ENCODE data around the gene CASZ1.

The CASZ1 gene

DNA sequence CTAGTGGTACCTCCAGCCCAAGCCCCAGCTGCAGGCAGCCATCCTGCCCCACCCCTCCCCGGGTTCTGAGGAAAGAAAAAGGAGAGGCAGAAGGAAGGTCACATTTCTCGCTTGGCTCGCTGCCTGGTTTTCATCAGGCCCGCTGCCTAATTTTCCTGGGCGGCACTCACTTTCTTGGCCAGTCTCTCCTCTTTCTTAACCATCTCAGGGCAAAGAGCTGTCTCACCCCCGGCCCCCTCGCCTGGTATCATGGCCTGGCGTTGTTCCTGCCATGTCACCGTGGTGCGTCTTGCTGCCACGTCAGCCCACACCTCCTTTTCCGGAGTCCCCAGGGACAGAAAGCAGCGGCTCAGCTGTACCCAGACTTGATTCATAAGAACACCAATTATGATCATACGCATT is 26.6 kb upstream of the CASZ1 start:
- DNase-seq (ENCODE audit: extremely low read depth in 1 of 2, low read depth in 1 of 2): no peak

DNA sequence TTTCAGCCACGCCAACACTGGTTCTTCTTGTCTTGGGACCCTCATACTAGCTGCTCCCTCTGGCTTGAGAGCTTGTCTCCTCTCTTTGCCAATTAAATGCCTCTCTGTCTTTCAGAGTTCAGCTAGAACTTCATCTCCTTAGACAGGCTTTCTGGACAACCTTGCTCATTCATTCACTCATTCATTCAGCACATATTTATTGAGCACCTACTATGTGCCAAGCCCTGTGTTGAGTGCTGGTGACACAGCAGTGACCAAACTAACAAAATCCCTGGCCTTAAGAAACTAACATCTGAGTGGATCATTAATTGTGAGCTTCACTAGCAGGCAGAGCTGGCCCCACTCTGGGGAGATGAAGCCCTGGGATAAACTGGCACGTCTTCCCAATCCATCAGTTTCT is 24.9 kb upstream of the CASZ1 start:
- DNase-seq (ENCODE audit: extremely low read depth in 1 of 2, low read depth in 1 of 2): no peak

DNA sequence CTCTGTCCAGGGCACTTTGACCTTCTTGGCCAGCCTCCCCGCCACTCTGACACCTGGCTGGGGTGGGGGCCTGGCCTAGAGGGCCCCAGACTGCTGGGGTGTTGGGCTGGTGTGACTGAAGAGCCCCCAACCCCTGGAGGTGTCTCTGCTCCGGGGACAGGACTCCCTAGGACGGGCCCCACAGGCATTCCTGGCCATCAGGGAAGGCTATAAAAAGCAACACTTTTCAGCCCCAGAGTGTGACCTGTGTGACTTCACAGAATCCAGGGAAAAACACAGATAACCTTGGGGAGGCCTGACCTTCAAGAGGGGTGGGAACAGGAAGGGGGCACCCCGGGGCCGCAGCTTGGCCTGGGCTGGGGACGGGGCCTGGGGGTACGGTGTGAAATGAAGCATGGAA is 24.0 kb upstream of the CASZ1 start:
- no peak for DNase-seq (ENCODE audit: extremely low read depth in 1 of 2, low read depth in 1 of 2)

DNA sequence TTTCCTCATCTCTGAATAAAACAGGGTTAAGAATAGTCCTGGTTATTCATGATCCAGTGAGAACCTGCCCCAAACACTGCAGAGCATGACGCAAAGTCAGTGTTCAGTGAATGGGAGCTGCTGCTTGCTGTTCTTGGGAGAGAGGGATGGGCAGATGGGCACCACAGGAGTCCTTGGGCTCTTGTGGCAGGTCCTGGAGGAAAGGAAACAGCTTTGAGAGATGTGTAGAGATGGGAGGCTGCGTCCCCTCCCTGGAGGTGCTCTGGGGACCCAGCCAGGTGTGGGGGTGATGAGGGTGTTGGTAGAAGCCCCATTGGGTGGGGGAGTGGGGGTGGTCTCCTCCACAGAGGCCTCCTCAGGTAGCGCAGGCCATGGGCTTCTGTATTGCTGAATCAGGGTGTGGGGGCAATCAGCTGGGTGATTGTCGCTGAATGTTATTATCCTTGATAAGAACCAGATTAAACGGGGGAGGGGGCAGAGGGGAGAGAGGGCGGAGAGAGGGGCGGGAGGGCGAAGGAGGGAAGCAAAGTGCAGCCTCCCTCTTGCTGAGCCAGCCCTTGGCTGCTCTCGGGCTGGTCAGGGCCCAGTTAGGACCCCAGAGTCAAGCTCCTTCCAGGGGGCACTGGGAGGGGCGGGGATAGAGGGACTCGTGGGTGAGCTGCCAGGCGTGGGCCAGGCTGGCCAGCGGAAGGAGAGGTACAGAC is 22.9 kb upstream of the CASZ1 start:
- no peak for DNase-seq (ENCODE audit: extremely low read depth in 1 of 2, low read depth in 1 of 2)

DNA sequence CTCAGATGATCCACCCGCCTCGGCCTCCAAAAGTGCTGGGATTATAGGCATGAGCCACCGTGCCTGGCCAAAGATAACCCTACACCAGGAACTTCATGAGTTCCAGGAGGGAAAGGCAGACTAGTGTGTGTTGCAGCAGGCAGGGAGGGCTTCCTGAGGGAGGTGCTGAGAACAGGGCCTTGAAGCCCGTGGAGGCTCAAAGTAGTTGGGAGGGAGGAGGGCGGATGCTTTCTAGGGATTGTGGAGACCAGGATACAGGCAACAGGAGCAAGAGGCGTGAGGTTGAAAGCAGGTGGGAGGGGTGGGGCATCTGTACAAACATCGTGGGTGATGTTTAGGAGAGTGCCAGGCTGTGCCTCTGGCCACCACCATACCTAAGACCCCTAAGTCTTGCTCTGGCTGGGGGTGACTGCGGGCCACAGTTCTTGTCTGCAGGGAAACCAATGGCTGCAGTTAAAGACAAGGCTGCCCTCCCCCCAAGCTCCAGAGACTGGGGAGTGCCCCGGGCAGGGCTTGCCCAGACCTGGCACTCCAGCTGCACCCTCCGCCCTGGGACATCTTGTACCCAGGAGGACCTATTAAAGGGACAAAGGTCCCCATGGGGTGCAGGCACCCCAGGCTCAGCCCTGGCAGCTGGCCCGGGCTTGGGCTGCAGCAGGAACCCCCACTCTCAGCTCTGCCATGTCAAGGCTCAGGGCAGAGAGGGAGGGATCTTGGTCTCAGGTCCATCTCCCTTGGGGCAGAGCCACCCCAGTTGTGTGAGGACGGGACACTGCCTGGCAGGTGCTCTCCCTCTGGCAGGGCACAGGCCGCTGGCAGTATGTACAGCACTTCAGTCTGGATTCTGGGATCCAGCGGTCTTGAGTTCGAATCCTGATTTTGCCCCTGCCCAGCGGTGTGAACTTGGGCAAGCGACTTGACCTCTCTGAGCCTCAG is 22.1 kb upstream of the CASZ1 start:
- no peak for DNase-seq (ENCODE audit: extremely low read depth in 1 of 2, low read depth in 1 of 2)

DNA sequence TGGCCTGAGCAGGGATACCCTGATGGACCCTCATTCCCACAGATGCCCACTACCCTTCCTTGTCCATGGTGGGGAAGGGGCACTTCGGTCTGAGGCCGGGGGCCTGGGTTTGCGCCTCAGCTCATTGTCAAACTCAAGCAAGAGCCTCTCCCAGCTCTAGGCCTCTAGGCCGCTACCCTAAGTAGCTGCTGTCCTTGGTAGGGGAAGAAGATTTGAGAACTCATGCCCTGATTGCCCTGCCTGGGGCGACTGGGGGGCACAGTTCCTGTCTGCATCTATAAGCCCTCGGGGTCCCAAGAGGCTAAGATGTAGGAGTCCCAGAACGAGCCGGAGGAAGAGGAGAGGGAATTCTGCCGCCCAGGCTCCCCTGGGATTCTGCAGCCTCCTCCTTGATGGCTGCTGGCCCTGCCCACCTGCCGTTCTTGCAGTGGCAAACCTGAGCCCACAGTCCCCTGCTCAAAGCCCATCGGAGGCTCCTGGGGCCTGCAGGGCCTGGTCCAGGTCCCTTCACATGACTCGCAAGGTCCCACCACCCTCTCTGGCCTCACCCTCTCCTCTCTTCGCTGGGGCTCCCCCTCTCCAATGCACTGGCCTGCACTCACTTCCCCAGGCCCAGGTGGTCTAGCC is 20.4 kb upstream of the CASZ1 start:
- no peak for DNase-seq (ENCODE audit: extremely low read depth in 1 of 2, low read depth in 1 of 2)

DNA sequence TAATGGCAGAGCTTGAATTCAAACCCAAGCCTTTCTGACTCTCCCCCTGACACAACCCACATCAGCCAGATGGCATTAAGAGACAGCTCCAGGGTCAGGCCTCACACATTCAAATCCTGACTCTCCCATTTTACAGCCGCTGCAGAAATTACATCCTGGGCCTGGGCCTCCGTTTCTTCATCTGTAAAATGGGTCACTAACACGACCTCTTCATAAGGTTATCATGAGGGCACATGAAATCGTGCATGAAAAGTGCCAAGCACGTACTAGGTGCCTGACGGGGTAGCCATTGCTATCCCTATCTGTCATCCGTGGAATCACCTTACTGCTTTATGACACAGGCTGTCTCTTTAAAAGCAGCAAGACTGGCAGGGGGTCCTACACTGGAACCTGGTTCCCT is 19.8 kb upstream of the CASZ1 start:
- no peak for DNase-seq (ENCODE audit: extremely low read depth in 1 of 2, low read depth in 1 of 2)

DNA sequence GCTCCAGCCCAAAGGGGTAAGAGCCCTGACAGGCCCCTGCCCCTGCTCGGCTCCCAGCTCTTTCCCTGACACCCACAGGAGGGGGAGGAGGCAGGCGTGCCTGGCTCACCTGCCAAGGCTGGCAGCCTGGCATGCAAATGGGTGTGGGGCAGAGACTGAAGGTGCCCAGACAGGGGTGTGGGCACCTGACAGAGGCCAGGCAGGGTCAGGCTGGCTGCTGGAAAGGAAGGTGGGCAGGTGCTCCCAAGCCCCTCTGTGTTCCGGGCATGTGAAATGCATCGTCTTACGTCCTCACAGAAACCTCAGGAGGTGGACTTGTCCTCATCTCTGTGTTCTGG is 19.4 kb upstream of the CASZ1 start:
- no peak for DNase-seq (ENCODE audit: extremely low read depth in 1 of 2, low read depth in 1 of 2)

DNA sequence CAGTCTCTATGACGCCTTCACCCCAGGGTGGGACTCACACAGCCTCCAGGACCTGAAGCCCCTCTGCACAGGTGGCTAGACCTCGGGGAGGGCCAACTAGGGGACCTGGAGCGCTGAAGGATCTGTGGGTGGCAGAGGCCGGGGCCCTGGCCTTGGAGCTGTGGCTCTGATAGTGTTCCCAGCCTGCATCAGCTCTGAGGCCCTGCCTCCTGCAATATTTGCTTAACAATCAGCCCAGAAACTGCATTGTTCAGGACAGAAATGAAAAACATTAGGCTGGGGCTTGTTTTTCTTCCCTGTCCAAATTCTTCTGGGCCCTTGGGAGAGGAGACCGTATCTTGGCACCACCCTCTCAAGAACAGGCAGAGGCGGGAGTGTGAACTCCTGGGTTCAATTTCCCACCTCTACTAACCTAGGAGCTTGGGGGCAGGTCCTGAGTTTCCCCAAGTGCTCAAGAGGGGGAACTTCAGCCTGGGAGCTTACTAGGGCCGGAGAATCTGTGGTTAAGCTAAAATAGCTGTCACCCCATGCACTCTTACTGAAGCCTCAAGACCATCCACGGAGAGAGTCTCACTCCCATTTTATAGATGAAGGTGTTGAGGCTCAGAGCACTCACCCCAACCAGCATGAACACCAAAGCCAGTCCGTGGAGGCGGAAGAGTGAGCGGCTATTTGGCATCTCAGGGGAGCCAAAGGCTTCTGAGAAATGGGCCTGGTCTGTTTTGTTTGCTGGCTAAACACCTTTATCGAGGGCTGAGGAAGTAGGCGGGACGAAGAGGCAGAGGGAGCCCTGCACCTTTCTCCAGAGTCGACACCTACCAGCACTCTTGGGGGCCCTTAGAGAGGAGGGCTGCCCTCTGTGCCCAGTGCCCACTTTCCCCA is 18.8 kb upstream of the CASZ1 start:
- DNase-seq (ENCODE audit: extremely low read depth in 1 of 2, low read depth in 1 of 2): no peak

DNA sequence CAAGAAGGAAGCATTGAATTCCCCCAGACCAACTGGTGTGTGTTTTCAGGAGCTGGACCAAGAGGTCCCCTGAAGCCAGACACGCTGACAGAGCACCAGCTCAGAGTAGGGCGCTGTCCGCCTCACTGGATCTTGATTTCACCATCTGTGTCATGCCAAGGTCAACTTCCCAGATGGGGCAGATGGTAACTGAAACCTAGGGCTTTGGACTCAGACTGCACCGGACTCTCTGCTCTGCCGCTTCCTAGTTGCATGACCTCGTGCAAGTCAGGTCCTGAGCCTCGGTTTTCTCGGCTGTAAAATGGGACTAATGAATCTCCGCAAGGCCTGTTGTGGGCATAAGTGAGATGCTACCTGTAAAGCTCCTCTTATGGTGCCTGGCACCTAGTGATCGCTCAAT is 17.9 kb upstream of the CASZ1 start:
- no peak for DNase-seq (ENCODE audit: extremely low read depth in 1 of 2, low read depth in 1 of 2)

DNA sequence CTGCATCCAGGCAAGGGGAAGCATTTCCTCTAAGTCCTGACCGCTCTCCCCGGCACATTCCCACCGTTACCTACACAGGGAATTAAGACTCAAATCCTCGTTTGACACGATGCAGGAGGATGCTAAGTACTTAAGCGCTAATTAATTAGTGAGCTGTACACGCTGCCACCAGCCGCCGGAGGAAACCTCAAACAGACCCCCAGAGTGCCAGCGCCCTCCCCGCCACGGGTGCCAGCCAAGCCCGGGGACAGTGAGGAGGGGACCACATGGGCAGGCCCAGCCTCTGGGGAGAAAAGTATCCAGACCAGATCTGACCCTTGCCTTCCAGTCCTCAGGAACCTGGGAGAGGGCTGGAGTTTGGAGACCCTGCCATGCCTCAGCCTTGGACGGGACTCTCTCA is 17.4 kb upstream of the CASZ1 start:
- no peak for DNase-seq (ENCODE audit: extremely low read depth in 1 of 2, low read depth in 1 of 2)

DNA sequence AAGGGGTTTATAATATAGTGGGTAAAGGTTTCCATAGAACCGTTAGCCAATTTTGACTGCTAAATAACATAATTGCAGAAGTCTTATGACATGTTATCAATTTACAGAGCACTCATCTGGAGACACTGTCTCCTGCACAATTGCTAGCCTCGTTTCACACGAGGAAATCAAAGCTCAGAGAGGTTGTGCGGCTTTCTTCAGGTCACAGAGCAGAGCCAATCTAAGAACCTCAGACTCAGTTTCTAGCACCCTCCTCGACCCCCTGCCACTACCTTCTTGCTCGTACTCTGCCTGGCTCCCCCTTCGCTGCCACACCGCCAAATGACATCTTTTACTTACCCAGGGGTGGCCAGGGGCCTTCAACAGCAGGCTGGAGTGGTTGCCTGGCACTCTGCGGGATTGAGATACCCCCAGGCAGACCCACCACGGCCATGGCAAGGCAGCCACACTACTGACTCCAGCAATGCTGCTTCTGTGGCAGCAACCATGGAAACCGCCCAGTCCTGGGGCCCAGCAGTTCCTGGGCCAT is 16.0 kb upstream of the CASZ1 start:
- DNase-seq (ENCODE audit: extremely low read depth in 1 of 2, low read depth in 1 of 2): no peak

DNA sequence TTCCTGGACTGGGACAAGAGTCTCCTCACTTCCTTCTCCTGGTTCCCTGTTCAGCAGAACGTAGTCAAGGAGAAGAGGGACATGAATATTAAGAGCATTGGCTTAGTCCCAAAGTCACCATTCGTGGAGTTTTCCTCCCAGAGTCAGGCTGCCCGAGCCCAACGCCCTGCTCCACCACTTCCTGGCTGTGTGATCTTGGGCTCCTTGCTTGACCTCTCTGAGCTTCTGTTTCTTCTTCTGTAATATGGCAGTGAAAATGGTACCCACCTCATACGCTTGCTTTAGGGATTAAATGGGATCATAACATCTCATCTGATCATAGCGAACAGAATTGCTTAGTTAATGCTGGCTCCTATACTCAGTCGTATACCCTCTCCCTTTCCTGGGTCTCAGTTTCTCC is 12.0 kb upstream of the CASZ1 start:
- DNase-seq (ENCODE audit: extremely low read depth in 1 of 2, low read depth in 1 of 2): no peak

DNA sequence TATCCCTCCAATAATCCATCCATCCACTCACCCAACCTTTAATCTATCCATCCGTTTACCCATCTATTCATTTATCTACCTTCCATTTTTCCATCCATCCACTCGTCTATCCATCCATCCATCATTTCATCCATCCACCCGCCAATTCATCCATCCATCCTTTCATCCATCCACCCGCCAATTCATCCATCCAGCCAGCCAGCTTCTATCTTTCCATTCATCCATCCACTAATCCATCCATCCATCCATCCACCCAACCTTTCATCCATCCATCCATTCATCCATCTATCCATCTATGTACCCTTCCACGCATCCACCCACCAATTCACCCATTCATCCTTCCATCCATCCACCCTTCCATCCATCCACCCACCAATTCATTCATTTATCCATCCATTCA is 10.5 kb upstream of the CASZ1 start:
- no peak for DNase-seq (ENCODE audit: extremely low read depth in 1 of 2, low read depth in 1 of 2)

DNA sequence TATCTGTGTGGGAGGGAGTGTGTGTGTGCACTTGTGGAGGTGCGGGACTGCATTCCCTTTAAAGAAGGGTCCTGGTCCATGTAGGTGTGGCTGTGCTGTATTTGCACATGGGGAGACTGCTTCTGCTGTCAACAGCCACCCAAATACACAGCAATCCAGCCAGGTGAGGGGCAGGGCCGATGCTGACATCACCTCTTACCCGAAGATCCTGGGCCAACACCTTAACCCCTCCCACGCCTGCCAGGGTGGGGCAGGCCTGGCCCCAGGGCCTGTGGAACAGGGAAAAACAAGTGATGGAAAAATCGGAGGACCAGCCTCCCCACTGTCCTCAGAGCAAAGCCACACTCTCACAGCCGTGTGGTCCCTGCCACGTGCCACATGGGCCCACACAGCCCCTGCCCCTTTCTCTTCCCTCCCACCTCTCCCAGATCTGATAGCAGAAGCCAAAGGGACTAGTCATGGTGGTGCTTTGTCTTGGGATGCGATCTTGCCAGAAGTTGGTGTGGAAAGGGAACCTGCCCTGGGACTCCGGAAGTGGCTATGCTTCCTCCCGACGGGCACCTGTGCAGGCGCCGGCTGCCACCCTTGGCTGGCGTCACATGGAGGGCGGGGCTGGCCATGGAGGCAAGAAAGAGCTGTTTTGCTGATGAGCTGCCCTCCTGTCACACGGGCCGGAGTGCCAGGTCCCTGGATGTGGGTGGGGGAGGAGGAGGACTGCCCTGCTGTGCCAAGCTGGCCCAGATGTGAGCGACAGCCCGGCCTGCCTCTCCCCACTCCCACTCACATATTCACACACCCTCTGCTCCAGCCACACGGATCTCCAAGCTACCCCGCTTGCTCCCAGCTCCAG is 7.8 kb upstream of the CASZ1 start:
- no peak for DNase-seq (ENCODE audit: extremely low read depth in 1 of 2, low read depth in 1 of 2)

DNA sequence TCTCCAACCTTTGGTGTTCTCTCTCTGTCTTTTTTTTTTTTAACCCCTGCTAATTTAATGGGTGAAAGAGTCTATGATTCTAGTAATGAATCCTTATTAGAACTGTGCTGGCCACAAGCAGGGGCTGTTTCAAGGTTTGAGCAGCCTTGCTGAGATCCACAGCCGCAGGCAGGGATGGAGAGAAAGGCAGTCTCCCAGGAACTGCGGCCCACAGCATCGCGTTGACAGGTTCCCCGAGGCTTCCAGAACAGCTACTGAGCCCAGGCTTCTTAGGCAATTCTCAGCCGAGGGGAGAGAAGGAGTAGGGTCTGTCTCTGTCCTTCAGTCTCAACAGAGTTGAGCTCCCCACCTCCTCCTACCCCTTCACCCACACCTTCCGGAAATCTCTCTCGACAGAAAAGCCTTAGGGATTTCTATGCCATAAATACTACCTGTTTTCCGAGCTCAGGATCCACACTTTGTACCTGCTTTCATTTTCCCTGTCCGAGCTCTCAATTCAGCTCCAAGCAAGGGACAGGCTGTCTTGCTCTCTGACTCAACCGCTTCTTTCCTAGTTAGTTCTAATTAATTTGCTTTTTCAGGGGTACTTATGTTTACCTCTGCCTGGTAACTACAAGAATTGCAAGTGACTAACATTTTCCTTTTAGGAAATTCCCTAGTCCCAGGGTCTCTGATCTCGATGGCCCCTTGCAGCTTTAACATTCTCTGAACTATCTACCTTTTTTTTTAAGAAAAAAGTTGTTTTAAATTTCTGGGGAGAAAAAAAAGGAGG is 6.7 kb upstream of the CASZ1 start:
- DNase-seq (ENCODE audit: extremely low read depth in 1 of 2, low read depth in 1 of 2): no peak

DNA sequence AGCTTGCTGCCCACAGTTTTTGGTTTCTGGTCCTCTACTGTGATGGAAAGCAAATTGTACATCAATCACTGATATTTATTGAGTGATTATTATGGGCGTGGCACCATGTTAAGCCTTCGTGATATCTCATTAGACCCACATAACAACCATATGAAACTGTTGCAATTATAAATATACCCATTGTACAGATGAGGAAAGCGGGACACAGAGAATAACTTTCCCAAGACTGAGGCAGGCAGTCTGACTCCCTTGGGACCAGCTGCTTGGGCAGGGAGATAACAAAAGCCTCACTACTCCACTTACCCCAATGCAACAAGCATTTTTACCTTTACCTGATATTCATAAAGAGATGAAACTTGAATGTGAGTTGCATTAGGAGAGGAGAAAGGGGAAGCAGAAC is 4.3 kb upstream of the CASZ1 start:
- DNase-seq (ENCODE audit: extremely low read depth in 1 of 2, low read depth in 1 of 2): no peak

DNA sequence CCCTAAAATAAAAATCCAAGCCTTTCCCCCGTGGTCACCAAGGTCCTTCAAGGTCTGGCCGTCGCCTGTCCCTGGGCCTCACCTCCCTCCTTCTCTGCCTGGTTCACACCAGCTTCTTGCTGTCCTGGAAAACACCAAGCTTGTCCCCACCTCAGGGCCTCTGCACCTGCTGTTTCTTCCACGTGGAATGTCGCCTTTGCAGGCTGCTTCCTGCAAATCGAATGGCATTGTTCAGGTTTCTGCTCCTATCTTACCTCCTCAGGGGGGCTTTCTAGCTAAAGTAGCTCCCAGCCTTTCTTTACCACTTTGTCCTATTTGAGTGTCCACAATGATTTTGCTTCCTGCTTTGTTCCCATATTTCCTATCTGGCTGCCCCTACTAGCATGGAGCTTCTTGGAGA is 3.3 kb upstream of the CASZ1 start:
- DNase-seq (ENCODE audit: extremely low read depth in 1 of 2, low read depth in 1 of 2): no peak
